HG03039 (cell line): ENCODE data around the gene MAPK1.
"Not testable (repeated sequence)": the region's sequence is repeated elsewhere in the genome, so short reads cannot be mapped to it uniquely, and the experiment has no call there.

Experiments
- ATAC-seq: cut with Tn5 transposase; IDR thresholded peaks from one replicate; pipeline ENCODE4 v1.9.1; 2021; ENCODE audit warnings: mild to moderate bottlenecking, moderate library complexity; ENCODE audit not compliant: unreplicated experiment

Gene MAPK1

GRCh38 chr22:21823740-21824444, 43.6 kb downstream of the MAPK1 start:
- no peak for ATAC-seq

- ATAC-seq = no peak
Observed at GRCh38 chr22:21819183-21819770, 48.2 kb downstream of the MAPK1 start.

GRCh38 chr22:21818487-21819182, 48.8 kb downstream of the MAPK1 start:
- no peak for ATAC-seq

- ATAC-seq = not testable (repeated sequence)
Observed at GRCh38 chr22:21817497-21817853, 50.0 kb downstream of the MAPK1 start.

GRCh38 chr22:21816787-21817496, 50.5 kb downstream of the MAPK1 start:
- ATAC-seq = no peak

- no peak for ATAC-seq
Observed at GRCh38 chr22:21816472-21816786, 51.0 kb downstream of the MAPK1 start.

- no peak for ATAC-seq
Observed at GRCh38 chr22:21815958-21816357, 51.5 kb downstream of the MAPK1 start.

GRCh38 chr22:21815357-21815756, 52.1 kb downstream of the MAPK1 start:
- ATAC-seq = no peak

GRCh38 chr22:21811982-21812381, 55.5 kb downstream of the MAPK1 start:
- no peak for ATAC-seq

GRCh38 chr22:21807544-21808529, 59.6 kb downstream of the MAPK1 start:
- no peak for ATAC-seq

- not testable (repeated sequence) for ATAC-seq
Observed at GRCh38 chr22:21805325-21805724, 62.1 kb downstream of the MAPK1 start.

- ATAC-seq = no peak
Observed at GRCh38 chr22:21803811-21804249, 63.6 kb downstream of the MAPK1 start.

GRCh38 chr22:21802673-21803072, 64.8 kb downstream of the MAPK1 start:
- ATAC-seq = no peak

- ATAC-seq = no peak
Observed at GRCh38 chr22:21802056-21802455, 65.4 kb downstream of the MAPK1 start.

GRCh38 chr22:21801304-21801644, 66.2 kb downstream of the MAPK1 start:
- ATAC-seq = not testable (repeated sequence)

- ATAC-seq = no peak
Observed at GRCh38 chr22:21800552-21801303, 66.7 kb downstream of the MAPK1 start.

- no peak for ATAC-seq
Observed at GRCh38 chr22:21797444-21798221, 69.8 kb downstream of the MAPK1 start.

- ATAC-seq = no peak
Observed at GRCh38 chr22:21796863-21797262, 70.6 kb downstream of the MAPK1 start.

- no peak for ATAC-seq
Observed at GRCh38 chr22:21796231-21796630, 71.2 kb downstream of the MAPK1 start.
